ENCODE measurements around the gene CDH3. TPM values are rescaled to one million over a fixed set of nuclear protein-coding genes. Genes with fewer than 3 reads are reported as not detected.

Gene CDH3
- total RNA-seq, 4 donors from 2014 or later, result 1.2 to 15.9 (median 2.5) TPM

GRCh38 chr16:68749432-68749831 is 104.3 kb downstream of the CDH3 start:
- TF ChIP-seq EP300 (IDR thresholded peaks at IDR 0.05) (no peak), CTCF (IDR thresholded peaks at IDR 0.05) (no peak), POLR2A (IDR thresholded peaks at IDR 0.05) (no peak)
- 83 to 85% methylated on average over 3 of the region's 3 CpGs for WGBS, 2 donors
- Histone ChIP-seq H3K36me3 (no peaks in the 10 kb centered on the region), H3K27me3 (no peaks in the 10 kb centered on the region), H3K9me3 (no peaks in the 10 kb centered on the region), H3K4me3 (no peak overlapping the region), H3K27ac (no peak overlapping the region), H3K4me1 (no peaks in the 10 kb centered on the region)
- DNase-seq (ENCODE audit: low spot score in 2 of 2), result no peak

Small RNA genes lying within 50 kb of the gene (small RNA-seq; reads per million reads assigned to genes)
- gene HSPE1P5 (not detected), gene RF01233 (not detected), gene RNA5SP429 (not detected)

Other genes starting within 250 kb of the CDH3 start
- 1 to 10 TPM in 1 of 4 donors, under 1 TPM in 3; 0.20 to 3.3 (median 0.63) TPM for gene SMPD3, start 196.8 kb upstream of the CDH3 start, total RNA-seq
- 10 to 100 TPM; 32.1 to 66.9 (median 48.2) TPM for gene ZFP90, start 106.0 kb upstream of the CDH3 start, total RNA-seq
- gene CDH1, start 92.0 kb downstream of the CDH3 start, total RNA-seq, result 10 to 100 TPM; 17.9 to 32.9 (median 20.2) TPM
- 10 to 100 TPM; 18.4 to 36.0 (median 23.3) TPM for gene TANGO6, start 198.2 kb downstream of the CDH3 start, total RNA-seq

Measured in tibial nerve (tissue), 4 donors.